Stimulated activated CD8-positive, alpha-beta memory T cell treated with anti-CD3 and anti-CD28 coated beads, Interleukin-2, amount 100 ng/mL, for 1 hour (primary cell): ENCODE data around the gene XPNPEP1.

Source experiments
- DNase-seq, 2 donors: peaks; one replicate each; pipeline ENCODE4 v3.0.0-alpha.2; 2020; ENCODE audit warnings: low read depth in 2 of 2

The XPNPEP1 gene

DNA sequence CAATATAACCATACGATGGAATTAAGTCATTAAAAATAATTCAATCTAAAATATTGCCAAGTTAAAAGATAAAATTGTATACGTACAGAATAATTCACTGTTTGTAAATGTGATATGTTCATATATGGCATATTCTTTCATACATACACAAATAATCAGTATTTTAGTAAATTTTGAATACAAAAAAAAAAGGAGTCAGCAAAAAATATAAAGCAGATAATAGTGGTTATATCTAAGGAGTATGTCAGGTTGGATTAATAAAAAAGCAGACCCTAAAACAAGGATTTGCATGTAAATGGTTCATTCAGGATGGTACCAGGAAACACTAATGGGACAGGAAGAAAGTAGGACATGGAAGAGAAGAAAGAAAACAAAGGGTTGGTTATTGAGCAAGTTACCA, 59.5 kb downstream of the XPNPEP1 start:
- DNase-seq: no peak

DNA sequence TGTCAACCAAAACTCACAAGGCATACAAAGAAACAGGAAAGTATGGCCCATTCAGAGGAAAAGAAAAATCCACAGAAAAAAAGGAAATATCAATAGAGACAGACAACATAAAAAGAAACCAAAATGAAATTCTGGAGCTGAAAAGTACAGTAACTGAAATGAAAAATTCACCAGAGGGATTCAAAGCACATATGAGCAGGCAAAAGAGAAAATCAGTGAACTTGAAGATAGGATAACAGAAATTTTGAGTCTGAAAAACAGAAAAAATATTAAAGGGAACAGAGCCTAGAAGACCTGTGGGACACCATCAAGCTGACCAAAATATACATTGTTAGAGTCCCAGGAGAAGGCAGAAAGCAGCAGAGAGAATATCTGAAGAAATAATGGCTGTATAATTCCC, 60.6 kb downstream of the XPNPEP1 start:
- no peak for DNase-seq

DNA sequence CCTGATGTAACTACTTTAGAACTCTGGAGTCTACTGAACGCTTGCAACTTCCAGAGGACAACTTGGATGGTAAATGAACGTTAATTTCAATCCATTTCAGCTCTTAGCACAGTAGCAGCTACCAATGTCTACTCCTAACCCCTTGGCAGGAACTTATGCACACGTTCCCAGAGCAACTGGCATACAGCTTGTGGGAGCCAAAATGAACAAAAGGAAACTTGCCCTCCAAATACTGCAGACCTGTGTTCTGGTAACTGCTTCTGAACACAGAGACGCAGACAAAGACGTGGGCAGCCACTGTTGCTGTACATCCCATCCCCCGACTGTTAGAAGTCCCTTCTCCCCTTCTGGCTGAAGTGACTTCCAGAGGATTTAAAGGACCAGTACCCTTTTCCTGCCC, 61.3 kb downstream of the XPNPEP1 start:
- DNase-seq: no peak

DNA sequence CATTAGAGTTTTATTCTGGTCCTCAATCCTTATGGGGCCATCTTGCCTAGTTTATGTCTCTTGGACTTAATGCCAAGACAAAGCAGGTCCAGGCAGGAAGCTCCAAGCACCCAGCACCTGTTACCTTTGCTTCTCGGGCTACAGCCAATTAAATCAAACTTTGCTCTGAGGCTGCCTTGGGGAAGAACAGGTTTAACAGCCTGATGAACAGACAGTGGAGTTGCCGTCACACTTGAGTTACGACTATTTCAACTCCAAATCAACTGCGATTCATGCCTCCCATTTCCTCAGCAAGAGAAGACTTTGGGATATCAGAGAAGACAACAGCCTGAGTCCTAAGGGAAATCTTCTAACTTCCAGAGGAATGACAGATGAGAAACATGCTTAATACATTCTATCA, 62.2 kb downstream of the XPNPEP1 start:
- no peak for DNase-seq

DNA sequence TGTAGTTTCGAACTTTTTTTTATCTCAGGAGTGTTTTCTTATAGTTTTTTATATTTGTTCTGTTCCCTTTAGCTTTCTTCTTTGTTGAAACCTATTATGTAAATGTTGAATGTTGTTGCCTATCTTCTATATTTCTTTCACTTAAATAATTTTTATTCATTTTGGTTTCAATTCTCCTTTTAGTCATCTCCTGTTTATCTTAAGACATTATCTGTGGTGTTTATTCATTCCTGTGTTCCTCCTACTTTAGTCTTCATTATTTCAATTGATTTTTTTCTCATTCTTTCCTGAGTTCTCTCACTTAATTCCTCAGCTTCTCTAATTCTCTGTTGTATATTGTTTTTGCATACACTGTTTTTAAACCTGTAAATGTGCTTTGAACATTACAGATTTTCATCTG, 64.1 kb downstream of the XPNPEP1 start:
- no peak for DNase-seq

GRCh38 chr10:109855746-109856145, 67.6 kb downstream of the XPNPEP1 start:
- DNase-seq: no peak

GRCh38 chr10:109853921-109854320, 69.4 kb downstream of the XPNPEP1 start:
- DNase-seq: no peak

- DNase-seq: peak; percentile 38 to 42
Observed at GRCh38 chr10:109852475-109853037, 70.8 kb downstream of the XPNPEP1 start.

DNA sequence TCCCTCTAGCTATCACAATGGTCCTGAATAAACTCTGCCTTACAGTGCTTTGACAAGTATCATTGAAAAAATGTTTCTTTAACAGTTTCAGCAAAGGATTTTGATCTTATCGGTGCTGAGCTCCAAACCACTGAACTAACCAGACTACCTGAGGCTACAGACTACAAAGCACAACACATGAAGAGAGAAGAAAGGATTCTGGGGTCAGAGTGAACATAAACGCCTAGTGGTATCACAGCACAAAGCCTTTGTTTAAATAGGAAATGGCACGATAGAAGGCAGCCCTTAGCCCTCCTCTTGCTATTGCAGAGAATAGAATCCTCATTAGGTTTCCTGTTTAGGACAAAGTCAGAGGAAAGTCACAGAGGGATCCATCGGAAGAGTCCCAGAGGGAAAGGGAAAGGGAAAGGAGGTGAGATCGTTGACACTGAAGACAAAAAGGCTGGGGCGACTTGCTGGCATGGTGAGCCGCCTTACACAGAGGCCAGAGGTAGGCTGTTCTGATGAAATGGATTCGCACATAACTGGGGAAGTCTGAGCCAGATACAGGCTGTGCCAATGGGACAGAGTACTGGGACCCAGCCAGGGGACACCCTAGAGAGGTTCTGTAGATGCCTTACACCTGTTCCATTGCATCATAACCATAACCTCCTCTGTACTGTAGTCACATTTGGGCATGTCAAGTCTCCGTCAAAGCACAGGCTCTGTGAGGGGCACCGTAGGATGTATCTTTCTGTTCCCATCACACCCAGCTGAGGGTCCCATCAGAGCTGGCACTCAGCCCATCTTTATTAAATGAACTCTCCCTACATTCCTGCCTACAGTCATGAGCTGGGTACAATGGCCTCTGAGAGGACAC, 71.5 kb downstream of the XPNPEP1 start:
- DNase-seq: no peak

DNA sequence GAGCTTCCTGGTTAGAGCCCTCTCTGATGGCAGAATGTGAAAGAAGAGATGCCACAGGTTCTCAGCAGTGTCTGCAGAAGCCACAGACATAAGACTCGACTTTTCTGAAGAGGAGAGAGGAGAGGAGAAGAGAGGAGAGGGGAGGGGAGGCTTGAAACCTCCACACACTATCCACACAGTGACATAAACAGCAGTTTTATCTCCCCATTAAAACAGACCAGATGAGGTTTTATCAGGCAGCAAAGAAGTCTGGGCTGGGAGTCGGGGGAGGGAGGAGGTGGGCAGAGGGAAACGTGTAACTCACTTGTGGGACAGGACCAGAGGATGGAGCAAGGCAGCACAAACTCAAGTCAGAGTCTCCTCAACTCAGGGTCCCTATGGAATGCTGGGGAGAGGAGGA, 76.5 kb downstream of the XPNPEP1 start:
- no peak for DNase-seq

GRCh38 chr10:109845308-109845707, 78.0 kb downstream of the XPNPEP1 start:
- DNase-seq: no peak

GRCh38 chr10:109838592-109839244, 84.6 kb downstream of the XPNPEP1 start:
- no peak for DNase-seq

- no peak for DNase-seq
Observed at GRCh38 chr10:109837384-109837783, 85.9 kb downstream of the XPNPEP1 start.

DNA sequence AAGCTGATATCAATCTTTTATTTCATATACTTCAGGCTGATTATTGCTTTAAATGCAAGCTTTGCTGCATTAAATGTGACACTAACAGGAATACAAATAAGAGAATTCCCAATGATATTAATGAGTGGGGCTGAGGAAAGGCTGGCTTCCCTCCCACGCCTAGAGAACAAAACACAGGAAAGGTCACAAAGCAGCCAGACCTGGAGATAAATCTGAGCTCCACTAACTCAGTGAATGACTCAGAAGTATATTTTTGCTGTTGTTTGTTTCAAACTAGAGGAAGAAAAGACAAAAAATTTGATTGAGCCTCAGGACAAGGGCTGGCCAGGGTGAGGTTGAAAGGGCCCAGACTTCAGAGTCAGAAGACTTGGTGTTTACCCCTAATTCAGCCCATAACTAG, 88.1 kb downstream of the XPNPEP1 start:
- no peak for DNase-seq

GRCh38 chr10:109831846-109832245, 91.5 kb downstream of the XPNPEP1 start:
- DNase-seq: no peak

DNA sequence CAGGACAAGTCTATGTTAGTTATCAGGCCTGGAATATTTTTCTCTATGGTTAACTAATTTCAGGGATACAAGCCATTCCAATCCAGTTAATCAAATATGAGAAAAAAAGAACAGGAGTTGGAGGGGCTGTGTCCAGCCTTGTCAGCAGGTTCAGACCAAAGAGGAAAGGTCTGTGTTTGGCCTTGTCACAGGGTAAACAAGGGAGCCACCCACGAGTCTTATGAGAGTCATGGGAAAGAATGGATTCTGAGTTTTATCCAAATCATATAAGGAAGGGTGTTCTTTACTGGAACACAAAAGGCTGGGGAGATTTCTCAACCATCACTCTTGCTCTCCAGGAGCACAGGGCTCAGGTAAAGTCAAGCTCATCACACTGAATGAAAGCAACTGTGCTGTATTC, 99.1 kb downstream of the XPNPEP1 start:
- DNase-seq: no peak

DNA sequence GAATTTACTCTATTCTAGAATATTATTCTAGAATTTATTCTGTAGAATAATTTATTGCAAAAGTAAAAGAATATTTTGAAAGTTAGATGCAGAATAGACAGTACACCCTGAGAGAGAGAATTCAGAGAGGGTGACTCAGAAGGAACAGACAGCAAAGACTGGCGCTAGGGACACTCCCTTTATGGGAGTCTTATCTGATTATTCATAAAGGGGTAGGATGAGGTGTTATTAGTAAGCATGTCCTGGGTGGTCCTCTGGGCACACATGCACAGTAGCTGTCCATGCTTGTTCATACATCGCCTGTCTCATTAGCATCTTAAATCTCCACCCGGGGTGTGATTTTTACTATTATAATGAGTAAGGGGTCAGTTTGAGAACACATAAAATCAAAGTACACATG, 100.1 kb downstream of the XPNPEP1 start:
- no peak for DNase-seq

- DNase-seq: no peak
Observed at GRCh38 chr10:109821672-109822071, 101.6 kb downstream of the XPNPEP1 start.

DNA sequence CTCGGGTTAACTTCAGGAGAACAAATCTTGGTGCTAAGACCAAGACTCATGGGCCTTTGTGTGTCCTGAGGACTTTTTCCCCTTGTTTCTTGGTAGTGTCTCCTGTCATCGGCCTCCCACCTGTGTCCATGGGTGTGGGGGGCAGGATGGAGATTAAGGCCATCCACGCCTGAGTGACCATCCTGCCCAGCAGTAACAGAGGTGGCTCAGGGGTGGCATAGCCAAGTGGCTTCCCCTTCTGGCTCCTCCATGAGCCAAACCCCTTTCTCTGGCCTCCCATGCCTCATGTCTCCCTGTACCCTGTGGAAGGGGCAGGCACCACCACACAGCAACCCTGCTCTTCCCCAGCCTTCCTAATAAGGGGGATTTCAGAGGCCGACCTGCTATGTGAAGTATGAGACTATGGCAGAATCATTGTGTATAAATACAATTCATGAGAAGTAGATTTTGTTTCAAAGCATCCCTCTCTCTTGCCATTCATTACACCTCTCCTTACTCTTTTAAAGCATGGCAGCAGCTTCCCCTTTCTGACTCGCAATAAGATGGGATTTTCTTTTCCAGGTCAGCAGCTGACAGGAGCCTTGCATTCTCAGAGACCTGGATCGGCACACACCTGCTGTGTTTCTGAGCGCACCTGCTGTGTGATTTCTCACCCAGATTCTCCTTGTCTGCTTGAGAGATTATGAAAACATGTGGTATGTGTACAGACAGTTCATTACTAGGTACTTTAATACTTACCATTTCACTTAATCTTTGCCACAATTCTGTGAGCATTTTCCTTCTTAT, 102.5 kb downstream of the XPNPEP1 start:
- no peak for DNase-seq

- DNase-seq: no peak
Observed at GRCh38 chr10:109819807-109820206, 103.5 kb downstream of the XPNPEP1 start.
